Mucosa of descending colon (tissue), 3 donors: ENCODE results near the gene SDC3. TPM values are rescaled to one million over a fixed set of nuclear protein-coding genes. Genes with fewer than 3 reads are reported as not detected.

Source experiments
- ATAC-seq: fragments of 200-7000 bp; cut with Tn5 transposase; one replicate; pipeline ENCODE4 v1.9.1; 2020; ENCODE audit warnings: mild to moderate bottlenecking, moderate library complexity
- DNase-seq, 3 donors: peaks; one replicate each; pipeline ENCODE4 v3.0.0-alpha.2; 2020
- H3K36me3 ChIP-seq: fragments of 200-600 bp; one replicate; pipeline ENCODE4 v1.8.0; 2021; ENCODE audit warnings: low read depth, mild to moderate bottlenecking
- H3K4me1 ChIP-seq: fragments of 200-600 bp; one replicate; pipeline ENCODE4 v1.8.0; 2021; ENCODE audit warnings: low read depth, mild to moderate bottlenecking
- H3K4me3 ChIP-seq: fragments of 200-600 bp; one replicate; pipeline ENCODE4 v1.8.0; 2021; ENCODE audit warnings: mild to moderate bottlenecking
- H3K9me3 ChIP-seq: fragments of 200-600 bp; one replicate; pipeline ENCODE4 v1.8.0; 2021; ENCODE audit warnings: mild to moderate bottlenecking
- intact Hi-C, 2 donors: fragments of 100-400 bp; cut with DNase I in 1 of 2; cut with micrococcal nuclease in 1 of 2; formaldehyde crosslinking; loops; one replicate each; pipeline versions ENCODE4 v1.11.0 to v1.11.1; 2022; cut with DNase I, micrococcal nuclease
- long read RNA-seq, 2 donors: library from polyadenylated mRNA; unstranded; transcript quantifications; one replicate each; pipeline ENCODE4 v2.0.0, GENCODE V29; 2019 to 2021
- total RNA-seq, 3 donors: library from RNA; stranded (reverse); fragmentation: NEBNext Ultra II Directional in 2 of 3; extraction: Animal tissue kit (Norgen Biotek cat#: 25700) in 2 of 3; gene quantifications; one replicate each; pipeline versions ENCODE4 v1.2.1 to v1.2.4, GENCODE V29; 2021 to 2023
- TF ChIP-seq, protein P1 (sequence below): fragments of 200-600 bp; IDR thresholded peaks from one replicate; pipeline ENCODE4 v1.8.0; 2022; ENCODE audit warnings: antibody characterized with exemption, mild to moderate bottlenecking
- donor health status: DM: no; HTN: no; CAD: no; lungs with moderate emphysema.
- donor health status: DM: no; HTN: no; CAD: no.
- donor health status: DM: no; HTN: yes; CAD: no.

SDC3 gene, protein sequence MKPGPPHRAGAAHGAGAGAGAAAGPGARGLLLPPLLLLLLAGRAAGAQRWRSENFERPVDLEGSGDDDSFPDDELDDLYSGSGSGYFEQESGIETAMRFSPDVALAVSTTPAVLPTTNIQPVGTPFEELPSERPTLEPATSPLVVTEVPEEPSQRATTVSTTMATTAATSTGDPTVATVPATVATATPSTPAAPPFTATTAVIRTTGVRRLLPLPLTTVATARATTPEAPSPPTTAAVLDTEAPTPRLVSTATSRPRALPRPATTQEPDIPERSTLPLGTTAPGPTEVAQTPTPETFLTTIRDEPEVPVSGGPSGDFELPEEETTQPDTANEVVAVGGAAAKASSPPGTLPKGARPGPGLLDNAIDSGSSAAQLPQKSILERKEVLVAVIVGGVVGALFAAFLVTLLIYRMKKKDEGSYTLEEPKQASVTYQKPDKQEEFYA
- 10 to 100 TPM in 2 of 3 donors, 1 to 10 TPM in 1; 9.8 to 81.6 (median 17.2) TPM for total RNA-seq
- long read RNA-seq, donor 1, full-length matches to known transcripts = 18 of 86 reads
- long read RNA-seq, donor 1, partial matches to known transcripts = 1 of 86 reads
- long read RNA-seq, donor 1, other reads (novel, unspliced or antisense) = 67 of 86 reads
- long read RNA-seq, donor 2, partial matches to known transcripts = 0 of 2 reads
- long read RNA-seq, donor 2, other reads (novel, unspliced or antisense) = 2 of 2 reads

DNA sequence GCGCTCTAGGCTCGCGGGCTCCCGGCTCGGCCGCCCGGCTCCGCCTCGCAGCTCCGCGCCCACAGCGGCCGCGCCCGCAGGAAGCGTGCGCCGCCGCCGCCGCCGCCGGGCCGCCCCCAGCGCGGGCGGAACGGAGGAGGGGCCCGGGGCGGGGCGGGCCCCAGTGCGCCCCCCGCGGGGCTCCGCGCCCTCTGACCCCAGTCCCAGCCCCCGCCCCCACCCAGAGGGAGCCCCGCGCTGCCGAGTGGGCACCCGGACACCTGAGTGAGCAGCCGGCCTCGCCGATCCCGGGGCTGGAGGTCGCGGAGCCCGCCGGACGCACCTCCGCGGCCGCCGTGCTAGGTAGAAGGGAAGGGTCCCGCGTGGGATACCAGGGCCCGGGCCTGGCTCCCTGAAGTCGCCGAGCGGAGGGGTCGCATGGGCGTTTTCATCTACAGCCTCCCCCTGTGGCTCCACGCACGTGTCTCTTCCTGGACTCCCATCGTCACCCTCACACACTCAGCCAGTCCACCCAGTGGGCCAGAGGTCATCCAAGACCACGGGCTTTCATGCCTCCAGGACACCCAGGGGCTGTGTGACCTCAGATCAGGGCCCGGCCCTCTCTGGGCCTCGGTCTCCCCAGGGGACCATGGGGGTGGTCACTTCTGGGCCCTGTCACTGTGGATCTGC lies at the start of gene SDC3:
SDC3 (minus strand) TSS at position 63 of the 669 bp plus-strand sequence. CDS start 172 bp downstream, outside the sequence.
- Histone ChIP-seq H3K4me1 (peaks cover 11% of the 10 kb centered on the region), H3K36me3 (no peaks in the 10 kb centered on the region), H3K9me3 (no peaks in the 10 kb centered on the region), H3K4me3 (peak within 1 kb of the TSS; percentile 9)
- TF ChIP-seq, protein P1, sequence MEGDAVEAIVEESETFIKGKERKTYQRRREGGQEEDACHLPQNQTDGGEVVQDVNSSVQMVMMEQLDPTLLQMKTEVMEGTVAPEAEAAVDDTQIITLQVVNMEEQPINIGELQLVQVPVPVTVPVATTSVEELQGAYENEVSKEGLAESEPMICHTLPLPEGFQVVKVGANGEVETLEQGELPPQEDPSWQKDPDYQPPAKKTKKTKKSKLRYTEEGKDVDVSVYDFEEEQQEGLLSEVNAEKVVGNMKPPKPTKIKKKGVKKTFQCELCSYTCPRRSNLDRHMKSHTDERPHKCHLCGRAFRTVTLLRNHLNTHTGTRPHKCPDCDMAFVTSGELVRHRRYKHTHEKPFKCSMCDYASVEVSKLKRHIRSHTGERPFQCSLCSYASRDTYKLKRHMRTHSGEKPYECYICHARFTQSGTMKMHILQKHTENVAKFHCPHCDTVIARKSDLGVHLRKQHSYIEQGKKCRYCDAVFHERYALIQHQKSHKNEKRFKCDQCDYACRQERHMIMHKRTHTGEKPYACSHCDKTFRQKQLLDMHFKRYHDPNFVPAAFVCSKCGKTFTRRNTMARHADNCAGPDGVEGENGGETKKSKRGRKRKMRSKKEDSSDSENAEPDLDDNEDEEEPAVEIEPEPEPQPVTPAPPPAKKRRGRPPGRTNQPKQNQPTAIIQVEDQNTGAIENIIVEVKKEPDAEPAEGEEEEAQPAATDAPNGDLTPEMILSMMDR = no peak
- ATAC-seq = peak; percentile 74
- intact Hi-C loops = no loop called here
- DNase-seq = peak in 1 of 3 donors; percentile 58

DNA sequence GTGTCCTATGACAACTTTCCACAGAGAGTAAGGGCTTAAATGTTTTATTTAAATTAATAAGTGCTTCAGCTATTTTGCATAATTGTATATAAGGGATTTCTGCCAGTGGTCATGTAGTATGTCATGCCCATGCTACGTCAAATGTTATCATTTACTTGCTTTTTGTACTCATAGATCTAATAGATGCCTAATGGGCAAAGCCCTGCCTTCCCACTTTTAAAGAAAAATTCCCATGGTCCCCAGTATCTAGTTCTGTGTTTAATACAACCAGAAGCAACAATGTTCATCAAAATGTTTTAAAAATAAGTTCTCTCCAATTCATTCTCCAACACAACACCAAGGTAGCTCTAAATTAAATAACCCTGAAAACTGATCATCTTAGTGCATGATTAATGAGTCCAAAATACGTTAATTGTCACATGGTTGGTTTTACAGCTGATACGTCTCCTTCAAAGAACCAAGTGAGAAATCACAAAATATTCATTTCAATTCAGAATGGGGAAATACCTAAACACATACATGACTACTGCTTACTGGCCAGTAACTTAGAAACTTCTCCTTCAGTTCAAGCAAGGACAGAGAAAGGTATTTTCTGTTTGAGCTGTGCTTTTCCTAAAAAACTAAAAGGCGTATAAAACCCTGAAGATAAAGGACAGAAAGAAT lies 49.1 kb upstream of the SDC3 start:
- peaks cover 9% of the 10 kb centered on the region for H3K36me3 ChIP-seq
- TF ChIP-seq, protein P1 = no peak

DNA sequence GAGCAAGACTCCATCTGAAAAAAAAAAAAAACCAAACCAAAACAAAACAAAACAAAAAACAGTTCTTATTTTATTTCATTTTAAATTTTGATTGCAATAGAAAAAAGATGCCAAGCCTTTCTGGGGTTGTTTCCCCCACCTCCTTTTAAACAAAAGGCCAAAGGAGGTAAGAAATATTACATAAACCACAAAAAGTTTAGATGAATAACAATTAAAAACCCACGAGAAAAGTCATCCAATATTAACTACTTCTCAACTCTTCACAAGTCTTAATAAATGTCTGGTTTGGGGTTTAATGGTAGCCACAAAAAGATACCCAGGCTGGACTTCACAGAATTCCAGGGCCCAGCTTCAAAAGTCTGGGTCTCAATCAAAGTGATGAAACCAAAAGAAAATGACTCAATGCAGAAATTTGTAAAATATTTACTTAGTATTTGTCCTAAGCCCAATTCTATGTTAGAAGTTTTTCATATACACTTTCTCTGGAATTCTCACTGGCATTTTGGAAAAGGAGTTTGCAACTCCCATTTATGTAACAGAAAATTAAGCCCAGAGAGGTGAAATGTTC lies 47.0 kb upstream of the SDC3 start:
- intact Hi-C loops = no loop called here
- no peak overlapping the region for H3K4me3 ChIP-seq
- TF ChIP-seq, protein P1 = no peak
- ATAC-seq (no peak), DNase-seq (no peak)
- no peaks in the 10 kb centered on the region for H3K9me3 ChIP-seq
- H3K4me1 ChIP-seq = no peaks in the 10 kb centered on the region
- H3K36me3 ChIP-seq = peaks cover 9% of the 10 kb centered on the region

More for the DNA sequence above, 49.1 kb upstream of the SDC3 start:
- no peaks in the 10 kb centered on the region for H3K9me3 ChIP-seq
- intact Hi-C loops = no loop called here
- no peaks in the 10 kb centered on the region for H3K4me1 ChIP-seq
- DNase-seq (no peak), ATAC-seq (no peak)
- H3K4me3 ChIP-seq = no peak overlapping the region

DNA sequence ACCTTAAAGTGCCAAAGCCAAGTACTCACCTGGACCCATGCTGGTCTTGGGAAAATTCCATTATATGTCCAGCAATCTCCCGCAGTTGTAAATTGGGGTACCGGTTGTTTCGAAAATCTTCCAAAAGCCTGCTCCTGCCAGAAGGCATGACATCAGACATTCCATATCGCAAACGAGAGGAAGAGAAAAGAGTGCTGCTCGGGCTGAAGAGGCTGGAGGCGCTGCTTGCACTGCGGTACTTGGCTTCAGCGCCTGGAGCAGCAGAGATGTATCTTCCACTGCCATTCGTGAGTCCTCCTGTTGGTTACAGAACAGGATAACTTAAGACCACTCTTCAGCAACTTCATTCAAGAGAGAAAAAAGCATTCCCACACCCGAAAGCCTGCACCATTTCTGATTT lies 45.1 kb upstream of the SDC3 start:
- TF ChIP-seq, protein P1 = no peak
- no peaks in the 10 kb centered on the region for H3K9me3 ChIP-seq
- H3K4me3 ChIP-seq = no peak overlapping the region
- DNase-seq (no peak), ATAC-seq (no peak)
- H3K4me1 ChIP-seq = no peaks in the 10 kb centered on the region
- H3K36me3 ChIP-seq = peaks cover 11% of the 10 kb centered on the region
- intact Hi-C loops = no loop called here

DNA sequence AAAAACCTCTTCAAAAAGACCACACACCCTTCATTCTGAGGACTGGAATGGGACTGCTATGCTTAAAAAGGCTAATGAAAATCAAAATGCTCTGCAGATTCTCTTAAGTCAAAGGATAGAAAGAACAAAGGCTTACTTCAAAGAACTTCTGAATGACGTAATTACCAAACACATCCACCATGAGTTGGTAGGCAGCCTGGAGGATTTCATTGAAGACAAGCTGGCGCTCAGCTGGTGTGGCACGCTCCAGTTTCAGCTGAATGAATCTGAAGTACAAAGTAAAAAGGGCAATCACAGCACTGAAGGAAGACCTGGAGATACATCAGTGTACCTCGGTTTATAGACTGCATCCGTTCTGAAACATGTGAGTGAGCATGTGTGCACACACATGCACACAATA lies 43.5 kb upstream of the SDC3 start:
- DNase-seq (no peak), ATAC-seq (no peak)
- H3K4me1 ChIP-seq = no peaks in the 10 kb centered on the region
- peaks cover 15% of the 10 kb centered on the region for H3K36me3 ChIP-seq
- H3K4me3 ChIP-seq = no peak overlapping the region
- intact Hi-C loops = no loop called here
- TF ChIP-seq, protein P1 = no peak
- no peaks in the 10 kb centered on the region for H3K9me3 ChIP-seq
